NCI-H187 treated with DMSO at 0.1 percent for 48 hours (cell line): Measurements from ENCODE around the gene MTTP.

Source experiments
- DNase-seq: peaks from one replicate; lab custom pipeline; 2025; lab: John Stamatoyannopoulos, UW

The MTTP gene

GRCh38 chr4:99642725-99643489, 68.3 kb downstream of the MTTP start:
- no peak for DNase-seq

DNA sequence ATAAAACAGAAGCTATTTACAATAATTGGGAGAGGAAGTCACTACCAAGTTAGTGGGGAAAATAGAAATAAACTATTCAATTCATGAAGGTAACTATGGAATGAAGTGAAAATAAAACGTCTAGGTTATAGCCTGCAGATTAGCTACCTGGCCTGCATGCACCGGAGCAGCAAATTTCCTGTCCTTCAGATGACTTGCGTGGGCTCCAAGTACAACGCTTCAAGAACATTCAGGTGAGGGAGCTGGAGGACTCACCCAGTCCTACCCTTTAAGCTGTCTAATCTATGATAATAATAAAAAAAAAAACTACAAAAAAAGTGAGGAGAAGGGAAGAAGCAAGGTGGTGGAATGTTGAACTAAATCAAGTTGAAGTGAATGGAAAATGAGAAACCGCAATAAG, 69.8 kb downstream of the MTTP start:
- DNase-seq = no peak

GRCh38 chr4:99645036-99645435, 70.4 kb downstream of the MTTP start:
- DNase-seq = no peak

DNA sequence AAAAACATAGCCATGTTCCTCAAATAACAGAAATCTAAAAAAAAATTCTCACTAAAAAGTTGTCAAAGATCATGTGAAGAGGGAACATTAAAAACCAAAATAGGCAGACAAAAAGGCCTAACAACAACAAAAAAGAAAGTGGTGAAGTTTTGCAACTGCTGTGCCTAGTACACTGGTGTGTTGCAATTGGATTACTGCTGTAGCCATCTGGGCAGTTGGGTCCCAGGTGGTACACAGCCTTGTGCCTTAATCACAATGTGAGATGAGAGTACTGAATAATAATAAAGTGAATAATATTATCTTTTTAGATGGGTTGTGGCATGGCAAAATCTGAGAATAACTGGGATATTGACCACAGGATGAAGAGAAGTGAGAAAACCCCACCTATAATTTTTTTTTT, 71.0 kb downstream of the MTTP start:
- DNase-seq = no peak

- DNase-seq = no peak
These were observed 72.4 kb downstream of the MTTP start for GRCh38 chr4:99647071-99647470.

GRCh38 chr4:99648321-99648720, 73.7 kb downstream of the MTTP start:
- DNase-seq = no peak

GRCh38 chr4:99649208-99649607, 74.6 kb downstream of the MTTP start:
- no peak for DNase-seq

GRCh38 chr4:99649778-99650177, 75.2 kb downstream of the MTTP start:
- no peak for DNase-seq

DNA sequence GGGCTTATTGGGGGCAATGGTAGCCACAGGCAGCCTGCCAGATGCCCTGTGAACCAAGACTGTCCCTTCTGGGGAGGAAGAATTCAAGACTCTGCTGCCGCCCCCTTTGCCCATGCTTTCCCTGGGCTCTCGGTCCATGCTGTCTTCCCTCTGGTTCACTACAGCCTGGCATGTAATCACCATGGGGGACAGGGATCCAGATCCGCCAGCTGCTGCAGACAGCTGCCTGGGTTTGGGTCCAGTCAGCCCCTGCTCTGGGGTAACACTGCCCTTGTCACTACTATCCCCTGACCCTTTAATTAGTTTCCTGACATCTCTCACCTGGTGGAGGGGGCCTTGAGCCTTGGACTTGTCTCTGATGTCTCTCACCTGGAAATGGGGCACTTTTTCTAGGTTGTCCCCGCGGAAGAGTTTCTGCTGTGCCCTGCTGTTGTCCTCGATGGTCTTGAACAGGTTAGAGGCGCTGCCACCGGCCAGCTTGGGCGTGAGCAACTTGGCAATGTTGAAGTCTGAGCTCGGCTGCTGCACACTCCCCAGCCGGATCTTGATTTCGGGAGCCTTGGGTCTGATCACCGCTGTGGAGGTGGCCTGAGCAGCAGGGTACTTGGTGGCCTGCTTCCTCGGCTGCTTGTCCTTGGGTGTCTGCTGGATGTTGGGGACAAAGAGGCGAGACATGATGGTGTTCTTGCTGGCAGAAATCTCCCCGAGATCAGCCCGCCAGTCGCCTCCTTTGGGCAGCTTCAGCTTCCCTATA, 76.6 kb downstream of the MTTP start:
- no peak for DNase-seq

DNA sequence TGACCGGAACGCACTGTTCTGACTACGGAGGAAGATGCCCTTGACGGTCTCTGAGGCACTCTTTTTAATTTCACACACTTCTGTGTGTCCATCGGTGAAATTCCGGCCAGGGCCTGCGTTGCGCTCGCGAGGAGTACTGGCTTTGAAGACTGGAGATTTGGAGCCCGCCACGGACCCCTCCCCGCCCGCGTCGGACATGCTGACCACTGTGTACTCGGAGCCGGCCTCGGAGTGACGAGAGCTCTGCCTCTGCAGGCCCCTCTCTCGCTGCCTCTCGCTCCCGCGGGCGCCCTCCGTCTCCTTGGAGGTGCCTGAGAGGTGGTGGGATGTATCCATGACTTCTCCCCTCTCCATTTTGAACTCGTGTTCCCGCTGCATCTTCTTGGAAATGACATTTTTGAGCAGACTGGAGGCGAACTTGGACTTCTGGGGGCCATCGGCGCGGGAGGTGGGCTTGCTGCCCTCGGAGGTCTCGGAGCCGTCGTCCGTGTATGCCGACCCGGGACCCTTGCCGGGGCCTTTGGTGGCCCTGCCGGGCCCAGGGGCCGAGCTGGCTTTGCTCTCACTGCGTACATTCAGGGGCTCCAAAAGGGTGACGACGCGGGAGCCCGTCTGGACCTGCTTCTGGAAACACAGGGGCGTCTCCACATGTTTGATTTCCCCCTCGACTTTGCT, 77.3 kb downstream of the MTTP start:
- no peak for DNase-seq

- no peak for DNase-seq
These were observed 78.2 kb downstream of the MTTP start for GRCh38 chr4:99652596-99653436.

GRCh38 chr4:99653916-99654315, 79.3 kb downstream of the MTTP start:
- no peak for DNase-seq

DNA sequence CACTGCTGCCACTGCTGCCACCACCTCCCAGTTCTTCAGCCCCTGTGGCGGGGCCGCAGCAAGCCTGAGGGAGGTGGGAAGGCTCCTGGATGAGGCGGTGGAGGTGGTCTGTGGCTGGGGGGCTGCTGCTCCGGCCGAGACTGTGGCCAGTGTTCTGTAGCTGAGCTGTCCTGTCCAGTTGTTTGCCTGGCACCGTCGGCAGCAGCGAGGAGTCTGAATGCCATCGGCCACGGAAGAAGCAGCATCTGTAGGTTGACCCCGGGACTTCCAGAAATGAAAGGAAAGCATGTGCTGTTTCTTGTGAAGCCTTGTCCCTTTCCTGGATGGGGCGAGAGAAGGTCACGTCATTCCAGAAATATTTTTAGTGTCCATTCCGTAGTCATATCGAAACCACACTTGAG, 79.7 kb downstream of the MTTP start:
- DNase-seq = no peak

DNA sequence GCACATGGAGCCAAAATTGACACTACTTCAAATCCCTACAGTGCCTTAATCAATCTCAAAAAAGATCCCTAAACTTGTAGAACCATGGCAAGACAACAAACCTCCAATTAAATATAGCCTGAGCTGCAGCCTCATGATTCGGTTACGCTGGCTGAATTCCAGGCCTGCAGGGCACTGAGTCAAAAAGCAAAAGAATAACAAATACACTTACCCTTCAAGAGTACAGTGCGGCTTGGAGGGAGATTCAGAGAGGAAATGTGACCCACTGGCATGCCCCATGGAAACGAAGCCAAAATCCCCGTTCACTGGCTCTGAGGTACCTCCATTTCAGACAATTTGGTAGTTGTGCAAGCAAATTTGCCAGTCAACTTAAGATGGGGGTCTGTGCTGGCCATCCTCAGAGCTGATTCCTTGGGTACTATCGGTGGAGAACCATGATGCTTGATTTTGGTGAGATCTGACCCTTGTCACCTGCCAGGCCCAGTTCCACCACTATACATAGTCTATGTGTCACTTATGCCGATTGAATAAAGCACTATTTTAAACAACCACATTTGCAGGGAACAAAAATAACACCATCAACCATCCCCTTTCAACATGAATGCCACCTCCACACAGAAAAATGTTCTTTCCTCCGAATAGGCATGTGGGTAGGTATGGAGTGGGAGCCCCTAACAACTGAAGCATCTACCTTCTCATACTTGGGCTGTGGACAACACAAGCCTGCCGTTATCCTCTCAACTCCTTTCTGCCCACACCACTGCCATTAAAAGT, 80.9 kb downstream of the MTTP start:
- DNase-seq = no peak

DNA sequence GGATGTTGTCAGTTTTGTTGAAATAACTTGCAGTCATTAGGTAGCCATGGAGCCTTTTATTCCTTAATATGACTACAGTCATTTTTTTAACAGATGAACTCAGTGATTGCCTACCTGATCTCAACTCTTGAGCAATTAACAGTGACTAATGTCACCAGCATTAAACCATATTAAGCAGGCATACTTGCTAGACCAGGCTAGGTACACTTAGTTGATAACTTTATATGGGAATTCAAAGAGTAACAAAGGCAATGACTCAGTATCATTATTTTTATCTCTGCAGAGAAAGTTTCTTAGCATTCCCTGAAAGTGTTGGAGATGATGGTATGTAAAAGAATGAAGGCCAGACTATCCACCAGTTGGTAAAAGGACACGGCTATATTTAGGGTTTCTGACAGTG, 83.2 kb downstream of the MTTP start, which contains the start of gene C4orf54:
Gene C4orf54, minus strand, starts transcription at position 31 of the 400 bp plus-strand sequence. CDS start 3,180 bp downstream, outside the sequence.
- DNase-seq = no peak

GRCh38 chr4:99658666-99659065, 84.0 kb downstream of the MTTP start:
- no peak for DNase-seq

GRCh38 chr4:99661907-99662306, 87.3 kb downstream of the MTTP start:
- DNase-seq = no peak

GRCh38 chr4:99664716-99665115, 90.1 kb downstream of the MTTP start:
- no peak for DNase-seq

GRCh38 chr4:99665983-99666382, 91.4 kb downstream of the MTTP start:
- no peak for DNase-seq

- no peak for DNase-seq
These were observed 93.8 kb downstream of the MTTP start for GRCh38 chr4:99668472-99668871.

DNA sequence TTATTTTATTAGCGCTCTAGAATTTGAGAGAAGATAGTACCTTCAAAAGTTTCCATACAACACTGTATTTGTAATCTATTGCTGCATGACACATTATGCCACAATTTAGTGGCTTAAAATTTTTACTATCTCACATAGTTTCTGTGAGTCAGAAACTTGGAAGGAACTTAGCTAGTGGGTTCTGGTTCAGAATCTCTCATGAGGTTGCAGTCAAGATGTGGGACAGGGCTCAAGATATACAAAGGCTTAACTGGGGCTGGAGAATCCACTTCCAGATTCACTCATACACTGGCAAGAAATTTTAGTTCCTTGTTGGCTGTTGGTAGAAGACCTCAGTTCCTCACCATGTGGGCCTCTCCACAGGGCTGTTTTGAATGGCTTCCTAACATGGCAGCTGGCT, 94.5 kb downstream of the MTTP start:
- no peak for DNase-seq
